ENCODE results near the gene SEC14L6.

- TF ChIP-seq CTCF (IDR thresholded peaks at IDR 0.05; ENCODE audit: insufficient read depth, low read depth, low read length) (no peak), EZH2 (IDR thresholded peaks at IDR 0.05; ENCODE audit: insufficient read depth, low read length) (no peak)
Measured at GRCh38 chr22:30538280-30538679, 8.3 kb downstream of the SEC14L6 start.
